ENCODE results near the gene CHP2. TPM values are rescaled to one million over a fixed set of nuclear protein-coding genes. Genes with fewer than 3 reads are reported as not detected.
"Not testable (repeated sequence)": the region's sequence is repeated elsewhere in the genome, so short reads cannot be mapped to it uniquely, and the experiment has no call there.

CHP2 gene
- total RNA-seq, 1 donor from 2014 or later, result not detected

DNA sequence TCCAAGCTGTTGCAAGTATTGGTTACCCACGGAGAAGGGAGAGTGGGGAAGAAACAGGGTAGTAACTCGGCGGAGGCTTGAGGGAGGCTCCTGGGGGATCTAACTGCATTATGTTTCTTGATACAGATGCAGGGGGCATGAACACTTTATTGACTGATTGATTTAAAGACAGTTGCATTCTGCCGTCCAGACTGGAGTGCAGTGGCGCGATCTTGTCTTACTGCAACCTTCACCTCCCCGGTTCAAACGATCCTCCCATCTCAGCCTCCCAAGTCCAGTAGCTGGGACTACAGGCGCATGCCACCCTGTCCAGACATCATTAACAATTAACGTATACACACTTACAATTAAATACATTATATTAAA is 26.7 kb upstream of the CHP2 start:
- FAIRE-seq, result no peak
- DNase-seq (ENCODE audit: low read depth), result no peak
- peaks cover 3% of the 10 kb centered on the region for H3K9me3 Mint-ChIP-seq (ENCODE audit: unreplicated experiment)
- Histone ChIP-seq H3K27ac (ENCODE audit: low read depth, low read length) (no peak overlapping the region), H2AFZ (ENCODE audit: low read depth, low read length) (no peak overlapping the region), H3K9ac (ENCODE audit: low read length) (no peak overlapping the region), H3K4me1 (ENCODE audit: insufficient read depth, low read length) (no peaks in the 10 kb centered on the region), H3K4me2 (ENCODE audit: low read length) (peak overlapping the region; percentile 56), H3K9me3 (ENCODE audit: insufficient read depth, low read depth, low read length) (no peaks in the 10 kb centered on the region), H3K4me3 (ENCODE audit: insufficient read depth, low read depth, low read length) (no peak overlapping the region), H3K36me3 (ENCODE audit: insufficient read depth, low read length) (no peaks in the 10 kb centered on the region), H3K79me2 (ENCODE audit: insufficient read depth, low read length) (no peaks in the 10 kb centered on the region), H4K20me1 (ENCODE audit: insufficient read depth, low read length) (no peaks in the 10 kb centered on the region), H3K27me3 (ENCODE audit: insufficient read depth, low read length) (no peaks in the 10 kb centered on the region)
- TF ChIP-seq EZH2 (IDR thresholded peaks at IDR 0.05; ENCODE audit: insufficient read depth, low read length), result no peak
- H3K36me3 Mint-ChIP-seq (ENCODE audit: low read depth, unreplicated experiment), result no peaks in the 10 kb centered on the region
- H3K27me3 Mint-ChIP-seq (ENCODE audit: low read depth, unreplicated experiment), result peaks cover 2% of the 10 kb centered on the region
- H3K27ac Mint-ChIP-seq (ENCODE audit: unreplicated experiment), result no peak overlapping the region
- no peaks in the 10 kb centered on the region for H3K4me1 Mint-ChIP-seq (ENCODE audit: low read depth, unreplicated experiment)
- H3K4me3 Mint-ChIP-seq (ENCODE audit: unreplicated experiment), result no peak overlapping the region

DNA sequence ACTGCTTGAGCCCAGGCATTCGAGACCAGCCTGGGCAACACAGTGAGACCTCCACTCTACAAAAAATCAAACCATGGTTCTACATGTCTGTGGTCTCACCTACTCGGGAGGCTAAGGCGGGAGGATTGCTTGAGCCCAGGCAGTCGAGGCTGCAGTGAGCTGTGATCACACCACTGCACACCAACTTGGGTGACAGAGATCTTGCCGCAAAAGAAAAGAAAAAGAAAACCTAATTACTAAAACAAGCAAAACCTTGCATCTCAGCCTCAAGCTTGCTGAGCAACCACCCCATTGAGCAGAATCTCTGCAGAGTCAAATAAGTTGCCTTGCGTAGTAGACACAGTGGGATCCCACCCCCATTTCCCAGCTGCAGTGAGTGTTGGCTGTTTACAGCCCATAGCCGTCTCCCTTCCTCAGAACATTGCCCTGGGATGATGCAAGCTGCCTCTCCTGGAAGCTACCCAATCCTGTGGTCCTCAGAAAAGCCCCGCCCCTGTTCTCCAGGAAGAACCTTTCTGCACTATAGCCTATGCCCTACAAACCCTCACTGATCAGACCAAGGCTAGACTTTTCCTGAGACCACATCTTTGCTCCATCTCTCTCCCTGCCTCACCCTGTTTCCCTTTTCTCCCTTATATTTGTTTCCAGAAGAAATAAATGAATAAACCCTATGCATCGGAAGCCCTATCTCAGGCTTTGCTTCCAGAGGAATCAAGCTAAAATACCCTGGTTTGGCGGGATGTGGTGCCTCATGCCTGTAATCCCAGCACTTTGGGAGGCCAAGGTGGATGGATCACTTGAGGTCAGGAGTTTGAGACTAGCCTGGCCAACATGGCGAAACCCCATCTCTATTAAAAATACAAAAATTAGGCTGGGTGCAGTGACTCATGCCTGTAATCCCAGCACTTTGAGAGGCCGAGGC is 25.1 kb upstream of the CHP2 start:
- no peak overlapping the region for H3K9ac ChIP-seq (ENCODE audit: low read length)
- peak; percentile 9 for DNase-seq (ENCODE audit: low read depth)
- H2AFZ ChIP-seq (ENCODE audit: low read depth, low read length), result no peak overlapping the region
- H3K27ac ChIP-seq (ENCODE audit: low read depth, low read length), result no peak overlapping the region
- H3K4me1 ChIP-seq (ENCODE audit: insufficient read depth, low read length), result no peaks in the 10 kb centered on the region
- Mint-ChIP-seq H3K27ac (ENCODE audit: unreplicated experiment) (no peak overlapping the region), H3K4me3 (ENCODE audit: unreplicated experiment) (no peak overlapping the region), H3K4me1 (ENCODE audit: low read depth, unreplicated experiment) (no peaks in the 10 kb centered on the region), H3K9me3 (ENCODE audit: unreplicated experiment) (no peaks in the 10 kb centered on the region), H3K27me3 (ENCODE audit: low read depth, unreplicated experiment) (peaks cover 5% of the 10 kb centered on the region), H3K36me3 (ENCODE audit: low read depth, unreplicated experiment) (no peaks in the 10 kb centered on the region)
- no peak overlapping the region for H3K4me3 ChIP-seq (ENCODE audit: insufficient read depth, low read depth, low read length)
- H3K27me3 ChIP-seq (ENCODE audit: insufficient read depth, low read length), result no peaks in the 10 kb centered on the region
- no peaks in the 10 kb centered on the region for H3K9me3 ChIP-seq (ENCODE audit: insufficient read depth, low read depth, low read length)
- H3K79me2 ChIP-seq (ENCODE audit: insufficient read depth, low read length), result no peaks in the 10 kb centered on the region
- FAIRE-seq, result no peak
- no peaks in the 10 kb centered on the region for H4K20me1 ChIP-seq (ENCODE audit: insufficient read depth, low read length)
- H3K4me2 ChIP-seq (ENCODE audit: low read length), result no peak overlapping the region
- no peaks in the 10 kb centered on the region for H3K36me3 ChIP-seq (ENCODE audit: insufficient read depth, low read length)
- TF ChIP-seq EZH2 (IDR thresholded peaks at IDR 0.05; ENCODE audit: insufficient read depth, low read length), result no peak
- TF ChIP-seq, protein P1, sequence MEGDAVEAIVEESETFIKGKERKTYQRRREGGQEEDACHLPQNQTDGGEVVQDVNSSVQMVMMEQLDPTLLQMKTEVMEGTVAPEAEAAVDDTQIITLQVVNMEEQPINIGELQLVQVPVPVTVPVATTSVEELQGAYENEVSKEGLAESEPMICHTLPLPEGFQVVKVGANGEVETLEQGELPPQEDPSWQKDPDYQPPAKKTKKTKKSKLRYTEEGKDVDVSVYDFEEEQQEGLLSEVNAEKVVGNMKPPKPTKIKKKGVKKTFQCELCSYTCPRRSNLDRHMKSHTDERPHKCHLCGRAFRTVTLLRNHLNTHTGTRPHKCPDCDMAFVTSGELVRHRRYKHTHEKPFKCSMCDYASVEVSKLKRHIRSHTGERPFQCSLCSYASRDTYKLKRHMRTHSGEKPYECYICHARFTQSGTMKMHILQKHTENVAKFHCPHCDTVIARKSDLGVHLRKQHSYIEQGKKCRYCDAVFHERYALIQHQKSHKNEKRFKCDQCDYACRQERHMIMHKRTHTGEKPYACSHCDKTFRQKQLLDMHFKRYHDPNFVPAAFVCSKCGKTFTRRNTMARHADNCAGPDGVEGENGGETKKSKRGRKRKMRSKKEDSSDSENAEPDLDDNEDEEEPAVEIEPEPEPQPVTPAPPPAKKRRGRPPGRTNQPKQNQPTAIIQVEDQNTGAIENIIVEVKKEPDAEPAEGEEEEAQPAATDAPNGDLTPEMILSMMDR (IDR thresholded peaks at IDR 0.05; ENCODE audit: insufficient read depth, low read depth, low read length), result no peak

DNA sequence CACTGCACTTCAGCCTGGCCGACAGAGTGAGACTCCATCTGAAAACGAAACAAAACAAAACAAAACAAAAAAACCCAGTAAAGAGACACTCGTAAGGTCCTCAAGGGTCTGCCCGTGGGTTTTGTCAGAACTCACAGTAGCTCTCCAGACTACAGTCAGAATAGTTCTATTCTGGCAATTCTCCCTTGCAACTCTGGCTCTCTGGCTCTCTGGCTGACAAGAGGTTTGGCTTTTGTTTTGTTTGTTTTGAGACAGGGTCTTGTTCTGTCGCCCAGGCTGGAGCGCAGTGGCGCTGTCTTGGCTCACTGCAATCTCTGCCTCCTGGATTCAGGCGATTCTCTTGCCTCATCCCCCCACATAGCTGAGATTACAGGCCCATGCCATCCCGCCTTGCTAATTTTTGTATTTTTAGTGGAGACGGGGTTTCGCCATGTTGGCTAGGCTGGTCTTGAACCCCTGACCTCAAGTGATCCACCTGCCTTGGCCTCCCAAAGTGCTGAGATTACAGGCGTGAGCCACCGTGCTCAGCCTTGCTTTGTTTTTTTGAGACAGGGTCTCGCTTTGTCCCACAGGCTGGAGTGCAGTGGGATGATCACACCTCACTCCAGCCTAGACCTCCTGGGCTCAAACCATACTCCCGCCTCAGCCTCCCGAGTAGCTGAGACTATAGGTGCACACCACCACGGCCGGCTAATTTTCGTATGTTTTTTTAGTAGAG is 20.5 kb upstream of the CHP2 start:
- H3K9me3 Mint-ChIP-seq (ENCODE audit: unreplicated experiment), result no peaks in the 10 kb centered on the region
- Histone ChIP-seq H3K27me3 (ENCODE audit: insufficient read depth, low read length) (no peaks in the 10 kb centered on the region), H3K4me1 (ENCODE audit: insufficient read depth, low read length) (no peaks in the 10 kb centered on the region), H3K79me2 (ENCODE audit: insufficient read depth, low read length) (no peaks in the 10 kb centered on the region), H3K4me2 (ENCODE audit: low read length) (no peak overlapping the region), H3K9me3 (ENCODE audit: insufficient read depth, low read depth, low read length) (no peaks in the 10 kb centered on the region), H2AFZ (ENCODE audit: low read depth, low read length) (no peak overlapping the region), H3K9ac (ENCODE audit: low read length) (no peak overlapping the region), H3K4me3 (ENCODE audit: insufficient read depth, low read depth, low read length) (no peak overlapping the region), H4K20me1 (ENCODE audit: insufficient read depth, low read length) (no peaks in the 10 kb centered on the region), H3K36me3 (ENCODE audit: insufficient read depth, low read length) (no peaks in the 10 kb centered on the region), H3K27ac (ENCODE audit: low read depth, low read length) (no peak overlapping the region)
- DNase-seq (ENCODE audit: low read depth) (no peak), FAIRE-seq (no peak)
- TF ChIP-seq, protein P1 (IDR thresholded peaks at IDR 0.05; ENCODE audit: insufficient read depth, low read depth, low read length), result no peak
- TF ChIP-seq EZH2 (IDR thresholded peaks at IDR 0.05; ENCODE audit: insufficient read depth, low read length), result no peak
- H3K4me3 Mint-ChIP-seq (ENCODE audit: unreplicated experiment), result no peak overlapping the region
- no peak overlapping the region for H3K27ac Mint-ChIP-seq (ENCODE audit: unreplicated experiment)
- H3K4me1 Mint-ChIP-seq (ENCODE audit: low read depth, unreplicated experiment), result no peaks in the 10 kb centered on the region
- no peaks in the 10 kb centered on the region for H3K36me3 Mint-ChIP-seq (ENCODE audit: low read depth, unreplicated experiment)
- H3K27me3 Mint-ChIP-seq (ENCODE audit: low read depth, unreplicated experiment), result peaks cover 15% of the 10 kb centered on the region

DNA sequence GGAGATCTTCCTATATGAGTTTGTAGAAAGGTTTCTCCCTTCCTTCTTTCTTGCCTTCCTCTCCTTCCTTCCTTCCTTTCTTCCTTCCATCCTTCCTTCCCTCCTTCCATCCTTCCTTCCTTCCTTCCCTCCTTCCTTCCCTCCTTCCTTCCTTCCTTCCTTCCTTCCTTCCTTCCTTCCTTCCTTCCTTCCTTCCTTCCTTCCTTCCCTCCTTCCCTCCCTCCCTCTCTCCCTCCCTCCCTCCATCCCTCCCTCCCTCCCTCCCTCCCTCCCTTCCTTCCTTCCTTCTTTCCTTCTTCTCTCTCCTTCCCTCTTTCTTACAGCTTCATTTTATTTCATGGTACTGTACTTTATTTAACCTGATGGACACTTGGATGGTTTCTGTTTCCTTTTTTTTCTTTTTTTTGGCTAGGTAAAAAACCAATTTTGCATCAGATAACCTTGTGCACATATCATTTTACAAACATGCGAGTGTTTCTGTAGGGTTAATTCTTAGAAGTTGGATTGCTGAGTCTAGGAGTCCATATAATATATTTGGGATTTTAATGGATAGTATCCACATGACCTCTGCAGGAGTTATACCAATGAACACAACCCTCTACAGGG is 17.3 kb upstream of the CHP2 start:
- not testable (repeated sequence) for H3K79me2 ChIP-seq (ENCODE audit: insufficient read depth, low read length); H3K27ac Mint-ChIP-seq (ENCODE audit: unreplicated experiment); H3K9me3 Mint-ChIP-seq (ENCODE audit: unreplicated experiment); H3K4me1 ChIP-seq (ENCODE audit: insufficient read depth, low read length); H2AFZ ChIP-seq (ENCODE audit: low read depth, low read length); H3K27me3 ChIP-seq (ENCODE audit: insufficient read depth, low read length); H3K9me3 ChIP-seq (ENCODE audit: insufficient read depth, low read depth, low read length); H3K4me3 ChIP-seq (ENCODE audit: insufficient read depth, low read depth, low read length); H3K36me3 Mint-ChIP-seq (ENCODE audit: low read depth, unreplicated experiment); H3K36me3 ChIP-seq (ENCODE audit: insufficient read depth, low read length); H3K4me1 Mint-ChIP-seq (ENCODE audit: low read depth, unreplicated experiment); H3K9ac ChIP-seq (ENCODE audit: low read length); H3K4me3 Mint-ChIP-seq (ENCODE audit: unreplicated experiment); H4K20me1 ChIP-seq (ENCODE audit: insufficient read depth, low read length); H3K4me2 ChIP-seq (ENCODE audit: low read length); H3K27ac ChIP-seq (ENCODE audit: low read depth, low read length); DNase-seq (ENCODE audit: low read depth); FAIRE-seq
- H3K27me3 Mint-ChIP-seq (ENCODE audit: low read depth, unreplicated experiment), result peaks cover 15% of the 10 kb centered on the region
